HepG2 (cell line): Measurements from ENCODE around the gene IPMK. TPM values are rescaled to one million over a fixed set of nuclear protein-coding genes. Genes with fewer than 3 reads are reported as not detected.

ENCODE experiments used
- ATAC-seq: fragments of 200-7000 bp; cut with Tn5 transposase; 3 replicates; pipeline ENCODE4 v1.9.1; 2020; ENCODE audit warnings: mild to moderate bottlenecking, moderate library complexity
- BruUV-seq: library from RNA; stranded (reverse); fragments of 400-500 nt; replicated peaks from 2 replicates; lab custom pipeline; 2021; lab: Mats Ljungman, UMichigan
- CTCF ChIA-PET: fragments of 300-600 bp; formaldehyde crosslinking; extraction: SDS; loops from one replicate; lab custom pipeline; 2021; ENCODE audit warnings: low total read pairs, inconsistent platforms, low intra/inter-chr PET ratio; lab: Yijun Ruan, JAX
- POLR2A ChIA-PET: fragments of 350-600 bp; sonication (Branson Sonifier 250); formaldehyde crosslinking; loops from one replicate; lab custom pipeline; 2020; ENCODE audit warnings: antibody characterized with exemption, inconsistent platforms; lab: Yijun Ruan, JAX
- DNase-seq: peaks from one replicate; pipeline ENCODE4 v3.0.0-alpha.2; 2015; ENCODE audit warnings: low spot score
- FAIRE-seq: peaks from 3 replicates; lab custom pipeline; 2011; peaks lifted over from hg19 to GRCh38; lab: Jason Lieb, UNC
- H2AFZ ChIP-seq: one replicate; pipeline ENCODE4 v1.6.1; 2011; ENCODE audit warnings: low read length, inconsistent platforms
- H3K27ac ChIP-seq: fragments of 300-600 bp; 3 replicates; pipeline ENCODE4 v1.8.0; 2011; ENCODE audit warnings: mixed run types, mild to moderate bottlenecking, mixed read lengths, low read length, inconsistent platforms; ENCODE audit not compliant: insufficient read depth; ENCODE audit errors: extremely low read length
- H3K27me3 ChIP-seq, 2 experiments: fragments of 200-600 bp in 1 of 2; 2 replicates in 1 of 2; 3 replicates in 1 of 2; pipeline versions ENCODE4 v1.6.0 to v1.8.0; 2011; ENCODE audit warnings: low read length in 2 of 2, mild to moderate bottlenecking in 2 of 2, moderate library complexity in 2 of 2, inconsistent platforms in 1 of 2; ENCODE audit not compliant: insufficient read depth in 2 of 2, control insufficient read depth in 1 of 2
- H3K36me3 ChIP-seq, 2 experiments: fragments of 200-600 bp in 1 of 2; replicated peaks in 1 of 2; 2 replicates in 1 of 2; 3 replicates in 1 of 2; pipeline versions ENCODE4 v1.5.1 to v1.8.0; 2011; ENCODE audit warnings: low read length in 2 of 2, inconsistent platforms in 1 of 2; ENCODE audit not compliant: insufficient read depth in 2 of 2, control insufficient read depth in 1 of 2
- H3K4me1 ChIP-seq: 2 replicates; pipeline ENCODE4 v1.5.1; 2012; ENCODE audit warnings: low read length, inconsistent platforms; ENCODE audit not compliant: insufficient read depth
- H3K4me2 ChIP-seq: 2 replicates; pipeline ENCODE4 v1.6.0; 2011; ENCODE audit warnings: low read depth, low read length, inconsistent platforms
- H3K4me3 ChIP-seq, 3 experiments: fragments of 200-600 bp in 1 of 3; sonication (generic), shearing (Covaris generic) in 1 of 3; replicated peaks in 1 of 3; 2 replicates each; pipeline ENCODE4 v1.5.1; 2011 to 2016; ENCODE audit warnings: low read length in 3 of 3, inconsistent platforms in 2 of 3, low read depth in 2 of 3, mild to moderate bottlenecking in 2 of 3, control low read depth in 1 of 3, mixed read lengths in 1 of 3; ENCODE audit not compliant: insufficient read depth in 1 of 3
- H3K79me2 ChIP-seq: one replicate; pipeline ENCODE4 v1.6.1; 2011; ENCODE audit warnings: low read length, inconsistent platforms; ENCODE audit not compliant: insufficient read depth
- H3K9ac ChIP-seq: 2 replicates; pipeline ENCODE4 v1.6.0; 2011; ENCODE audit warnings: mild to moderate bottlenecking, low read depth, low read length, inconsistent platforms; ENCODE audit not compliant: insufficient read depth
- H3K9me3 ChIP-seq: 2 replicates; pipeline ENCODE4 v1.5.1; 2012; ENCODE audit warnings: mild to moderate bottlenecking, low read length
- H4K20me1 ChIP-seq: 2 replicates; pipeline ENCODE4 v1.6.0; 2011; ENCODE audit warnings: inconsistent platforms, mild to moderate bottlenecking, low read length, moderate library complexity; ENCODE audit not compliant: insufficient read depth
- ATF4 ChIP-seq, 2 experiments: fragments of 450-650 bp in 1 of 2; sonication (generic) in 1 of 2; formaldehyde crosslinking; IDR thresholded peaks; 2 replicates each; pipeline versions ENCODE4 v1.5.0 to v1.8.0; 2020 to 2022; ENCODE audit warnings: mild to moderate bottlenecking in 1 of 2, missing genetic modification reagents in 1 of 2
- CEBPB ChIP-seq: IDR thresholded peaks from 2 replicates; pipeline ENCODE4 v1.6.1; 2011; ENCODE audit warnings: low read depth, low read length, improper control_type of control experiment, borderline replicate concordance
- CEBPG ChIP-seq: IDR thresholded peaks from 2 replicates; pipeline ENCODE4 v1.6.1; 2016
- MXI1 ChIP-seq: IDR thresholded peaks from 3 replicates; pipeline ENCODE4 v1.6.1; 2012; ENCODE audit warnings: low read depth, low read length, inconsistent platforms, borderline replicate concordance
- PTBP1 ChIP-seq: fragments of 200-400 bp; formaldehyde crosslinking; IDR thresholded peaks from 2 replicates; pipeline ENCODE4 v1.6.1; 2018; ENCODE audit warnings: low read length, low read depth; ENCODE audit not compliant: poor library complexity, severe bottlenecking
- ZNF503 ChIP-seq: sonication (generic); formaldehyde crosslinking; IDR thresholded peaks from 2 replicates; pipeline ENCODE4 v1.4.0; 2020; ENCODE audit warnings: missing genetic modification reagents
- ZNF703 ChIP-seq: sonication (generic); formaldehyde crosslinking; IDR thresholded peaks from 2 replicates; pipeline ENCODE4 v1.5.1; 2020; ENCODE audit warnings: missing genetic modification reagents, mild to moderate bottlenecking, moderate library complexity, borderline replicate concordance
- ZNF772 ChIP-seq: sonication (generic); formaldehyde crosslinking; IDR thresholded peaks from 2 replicates; pipeline ENCODE4 v1.5.0; 2020; ENCODE audit warnings: mild to moderate bottlenecking, missing genetic modification reagents
- WGBS: methylation state at CpG from one replicate; pipeline ENCODE4 v1.1.6; 2017; ENCODE audit warnings: low lambda C conversion rate; 5-methylcytosine and 5-hydroxymethylcytosine counted together
- in situ Hi-C: cut with HindIII; loops from 2 replicates; pipeline ENCODE4 v1.10.0; 2017; ENCODE audit warnings: low pct_unique_long_range_greater_than_20kb; ENCODE audit not compliant: extremely low pct_ligation_motif_present
- intact Hi-C: fragments of 100-400 bp; cut with micrococcal nuclease; formaldehyde crosslinking; loops from one replicate; pipeline ENCODE4 v1.10.0; 2022; ENCODE audit not compliant: unreplicated experiment
- polyA plus RNA-seq, 8 experiments: library from polyadenylated mRNA; depleted of rRNA in 3 of 8; stranded (reverse) in 7 of 8; unstranded in 1 of 8; fragments of >200 nt; fragmentation: Illumina TruSeq in 4 of 8; extraction: Trizol in 4 of 8; gene quantifications; 2 replicates each; pipeline versions ENCODE4 v1.2.1 to v1.2.3, GENCODE V29; 2011 to 2016; ENCODE audit warnings: low read depth in 4 of 8, missing spikeins in 1 of 8, mixed read lengths in 1 of 8; ENCODE audit not compliant: insufficient read depth in 1 of 8
- total RNA-seq, 5 experiments: library from RNA; depleted of rRNA; stranded (reverse); fragments of >200 nt; fragmentation: Illumina TruSeq; extraction: Trizol; gene quantifications; 2 replicates each; pipeline ENCODE4 v1.2.3, GENCODE V29; 2016; ENCODE audit warnings: low read depth in 1 of 5

Gene IPMK
- total and polyA plus RNA-seq, 2 of the 13 experiments (the other 11 are each of a cell fraction or from before 2014, with no cell fraction given), result 2.7 to 3.9 TPM

GRCh38 chr10:58278274-58278961 lies 10.7 kb upstream of the IPMK start:
- DNase-seq (no peak), FAIRE-seq (no peak)
- Histone ChIP-seq H3K27me3 (no peaks in the 10 kb centered on the region), H2AFZ (no peak overlapping the region), H3K4me1 (peaks cover 19% of the 10 kb centered on the region)
- POLR2A ChIA-PET, result interaction anchor here (1.2 kb wide), 1 partner anchor 10 kb away, joined by 3 read pairs; the partner anchor contains the start of gene CISD1
- CTCF ChIA-PET, result no interaction called here
- no TSS peak for BruUV-seq
- TF ChIP-seq ATF4 (CRISPR knock-in tag; IDR thresholded peaks at IDR 0.05) (peak in 1 of 2 experiments; percentile 82; a peak in 2 of 4 replicates), CEBPG (peak; percentile 76), PTBP1 (no peak), ZNF703 (CRISPR knock-in tag) (no peak), CEBPB (peak; percentile 78), ZNF772 (no peak), ZNF503 (CRISPR knock-in tag) (no peak), MXI1 (no peak)
- TF ChIP-seq, all 625 proteins: peak for 3
- no peaks in the 10 kb centered on the region for H4K20me1 ChIP-seq
- no peak overlapping the region for H3K4me3 ChIP-seq
- H3K9me3 ChIP-seq, result no peaks in the 10 kb centered on the region
- no peak overlapping the region for H3K9ac ChIP-seq
- no peak overlapping the region for H3K27ac ChIP-seq
- H3K4me2 ChIP-seq, result no peak overlapping the region
- intact Hi-C loops, result no loop called here
- H3K79me2 ChIP-seq, result peaks cover 19% of the 10 kb centered on the region
- peaks cover 0 to 33% of the 10 kb centered on the region in 2 experiments; a peak in 4 of 5 replicates for H3K36me3 ChIP-seq
- 93% methylated on average over 7 of the region's 7 CpGs for WGBS
- no peak for ATAC-seq
- in situ Hi-C loops, result no loop called here
